ENCODE results near the gene DHX58. TPM values are rescaled to one million over a fixed set of nuclear protein-coding genes. Genes with fewer than 3 reads are reported as not detected.

The DHX58 gene
- total RNA-seq, 1 donor from 2014 or later: 10.6 TPM

DNA sequence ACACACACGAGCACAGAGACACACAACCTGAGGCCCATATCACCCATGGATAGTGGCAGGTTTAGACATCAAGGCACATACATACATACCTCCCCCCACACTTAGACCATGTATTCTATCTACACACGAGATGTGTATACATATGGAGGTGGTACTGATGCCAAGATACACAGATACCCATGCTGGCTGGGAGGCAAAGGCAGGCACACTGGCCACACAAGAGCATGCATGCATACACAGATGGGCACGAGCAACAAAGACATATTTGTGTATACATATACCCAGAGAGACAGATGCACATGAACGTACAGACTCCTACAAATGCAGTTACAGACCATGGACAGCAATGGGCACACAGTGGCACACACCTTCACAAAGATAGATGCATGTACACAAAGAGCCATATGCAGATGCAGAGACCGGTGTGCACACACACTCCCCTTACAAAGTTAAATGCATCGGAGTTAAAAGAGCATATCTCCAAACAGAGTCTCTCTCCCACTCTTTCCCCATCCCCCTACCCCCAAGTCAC lies 60.1 kb downstream of the DHX58 start:
- no peak for DNase-seq

DNA sequence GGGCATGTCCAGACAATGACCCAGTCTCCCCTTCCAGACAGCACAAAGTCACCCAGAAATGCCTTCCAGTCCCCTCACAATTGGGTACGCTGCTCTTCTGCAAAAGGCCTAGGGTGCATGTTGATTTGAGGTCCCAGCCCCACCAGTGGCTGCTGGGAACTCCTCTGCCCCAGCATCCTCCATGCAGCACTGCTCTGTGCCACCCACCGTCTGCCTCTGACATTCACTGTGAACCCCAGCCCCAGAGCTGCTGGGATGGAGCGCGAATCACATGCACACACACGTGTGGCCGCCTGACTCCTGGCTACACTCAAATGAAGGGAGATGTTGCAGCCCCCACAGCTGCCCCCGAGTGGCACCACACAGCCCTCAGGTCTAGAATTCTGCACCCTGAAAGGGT lies 60.9 kb downstream of the DHX58 start:
- DNase-seq: no peak

Other genes with a start within 250 kb of the DHX58 start
- gene KLHL11, start 247.3 kb downstream of the DHX58 start, total RNA-seq: 35.7 and 41.2 TPM in 2 replicates
- gene ACLY, start 193.8 kb downstream of the DHX58 start, total RNA-seq: 195 and 384 TPM in 2 replicates
- gene ODAD4, start 182.1 kb downstream of the DHX58 start, total RNA-seq: 0.28 and 0.34 TPM in 2 replicates
- 48.7 and 63.1 TPM in 2 replicates for gene CNP, start 145.9 kb downstream of the DHX58 start, total RNA-seq
- 68.2 and 89.0 TPM in 2 replicates for gene DNAJC7, start 95.3 kb downstream of the DHX58 start, total RNA-seq
- 44.2 and 46.6 TPM in 2 replicates for gene NKIRAS2, start 92.6 kb downstream of the DHX58 start, total RNA-seq
- 0.17 and 0.33 TPM in 2 replicates for gene C17orf113, start 62.1 kb downstream of the DHX58 start, total RNA-seq
- not detected in 2 replicates for gene ZNF385C, start 14.2 kb downstream of the DHX58 start, total RNA-seq
- gene KAT2A, start 8.7 kb upstream of the DHX58 start, total RNA-seq: 10.2 and 15.4 TPM in 2 replicates
- gene HSPB9, start 10.1 kb upstream of the DHX58 start, total RNA-seq: 0.17 TPM in 1 of 2 replicates, not detected in the other
- gene RAB5C, start 42.3 kb upstream of the DHX58 start, total RNA-seq: 82.2 and 136 TPM in 2 replicates
- gene KCNH4, start 68.4 kb upstream of the DHX58 start, total RNA-seq: under 0.01 and 0.05 TPM in 2 replicates
- not detected in 2 replicates for gene HCRT, start 72.7 kb upstream of the DHX58 start, total RNA-seq
- 28.6 and 36.5 TPM in 2 replicates for gene GHDC, start 81.8 kb upstream of the DHX58 start, total RNA-seq
- 46.3 and 46.8 TPM in 2 replicates for gene STAT5B, start 163.7 kb upstream of the DHX58 start, total RNA-seq
- gene STAT5A, start 175.8 kb upstream of the DHX58 start, total RNA-seq: 51.4 and 60.2 TPM in 2 replicates

All from dermis blood vessel endothelial cell (primary cell).